ENCODE results near the gene ARL6IP1. TPM values are rescaled to one million over a fixed set of nuclear protein-coding genes. Genes with fewer than 3 reads are reported as not detected.
"Not testable (repeated sequence)": the region's sequence is repeated elsewhere in the genome, so short reads cannot be mapped to it uniquely, and the experiment has no call there.

The ARL6IP1 gene
- total and polyA plus RNA-seq, 2 of the 4 experiments (the other 2 are of a cell fraction): 78.1 to 190 TPM

DNA sequence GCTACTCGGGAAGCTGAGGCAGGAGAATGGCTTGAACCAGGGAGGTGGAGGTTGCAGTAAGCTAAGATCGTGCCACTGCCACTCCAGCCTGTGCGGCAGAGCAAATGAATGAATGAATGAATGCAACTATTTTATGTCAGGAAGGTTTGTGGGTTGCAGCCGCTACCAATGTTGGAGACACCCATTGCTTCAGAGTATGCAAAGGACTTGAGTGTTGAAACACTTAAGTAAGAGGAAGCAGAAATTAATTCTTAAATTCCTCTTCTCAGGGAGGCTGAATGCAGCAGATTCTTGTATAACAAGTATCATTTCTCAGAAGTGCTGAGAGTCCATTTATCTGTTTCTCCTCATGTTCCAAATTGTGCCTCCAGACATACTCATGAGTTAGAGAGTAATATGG lies 26.7 kb downstream of the ARL6IP1 start:
- BruUV-seq (replicated peaks); H4K8ac ChIP-seq (ENCODE audit: low read depth in 2 of 2, low read length in 2 of 2); H2AK9ac ChIP-seq (replicated peaks; ENCODE audit: low read depth, low read length, poor library complexity); H3K4ac ChIP-seq (ENCODE audit: low read depth, low read length); in situ Hi-C loops (cut with MboI; ENCODE audit: low sequenced_read_pairs); DNase-seq; ATAC-seq (ENCODE audit: low read depth); H4K20me1 ChIP-seq (ENCODE audit: insufficient read depth, low read length); H3K9ac ChIP-seq (ENCODE audit: low read depth, low read length); H3K4me2 ChIP-seq (ENCODE audit: low read depth, low read length); H3K27me3 ChIP-seq (ENCODE audit: control insufficient read depth, insufficient read depth, low read length); H3K9me3 ChIP-seq (ENCODE audit: control insufficient read depth, insufficient read depth, low read length); H3K23ac ChIP-seq (ENCODE audit: low read depth, low read length); intact Hi-C loops (cut with micrococcal nuclease); H3K4me3 ChIP-seq (ENCODE audit: insufficient read depth, low read depth, low read length); H2BK5ac ChIP-seq (ENCODE audit: low read depth, low read length, poor library complexity, severe bottlenecking); H4K91ac ChIP-seq (ENCODE audit: insufficient read depth, low read depth, low read length); H2AK5ac ChIP-seq (ENCODE audit: low read depth, low read length); H3K14ac ChIP-seq (replicated peaks; ENCODE audit: low read depth, low read length); POLR2A ChIA-PET (ENCODE audit: unreplicated experiment); H3K36me3 ChIP-seq (ENCODE audit: control insufficient read depth, insufficient read depth, low read length); CTCF ChIA-PET; H3K56ac ChIP-seq (ENCODE audit: extremely low read depth, insufficient read depth, low read length); H3K27ac ChIP-seq (ENCODE audit: insufficient read depth, low read length); H3K4me1 ChIP-seq (ENCODE audit: control insufficient read depth, insufficient read depth, low read length); H2BK20ac ChIP-seq (ENCODE audit: low read depth, low read length); H3K18ac ChIP-seq (ENCODE audit: low read depth, low read length); H2AFZ ChIP-seq (replicated peaks; ENCODE audit: low read length, poor library complexity); H2BK120ac ChIP-seq (ENCODE audit: low read depth, low read length); H3K9me1 ChIP-seq (ENCODE audit: insufficient read depth, low read length); H4K5ac ChIP-seq (ENCODE audit: low read depth, low read length); dilution Hi-C loops (cut with HindIII; ENCODE audit: low sequenced_read_pairs, unreplicated experiment); H3K79me1 ChIP-seq (ENCODE audit: low read depth in 1 of 2, low read length in 2 of 2); H2BK15ac ChIP-seq (ENCODE audit: low read depth, low read length): not testable (repeated sequence)
- WGBS, 2 experiments (ENCODE audit: extremely low coverage in 2 of 2, insufficient read length in 1 of 2): 89% methylated on average over 2 of the region's 4 CpGs; no CpG with 5 or more reads in 1 of the 2 experiments

- H3K56ac ChIP-seq (ENCODE audit: extremely low read depth, insufficient read depth, low read length); H4K5ac ChIP-seq (ENCODE audit: low read depth, low read length); H2BK15ac ChIP-seq (ENCODE audit: low read depth, low read length); H3K23ac ChIP-seq (ENCODE audit: low read depth, low read length); H2BK120ac ChIP-seq (ENCODE audit: low read depth, low read length); H3K27ac ChIP-seq (ENCODE audit: insufficient read depth, low read length); H3K4me2 ChIP-seq (ENCODE audit: low read depth, low read length); DNase-seq; H3K4me3 ChIP-seq (ENCODE audit: insufficient read depth, low read depth, low read length); H4K8ac ChIP-seq (ENCODE audit: low read depth in 2 of 2, low read length in 2 of 2); H3K9me1 ChIP-seq (ENCODE audit: insufficient read depth, low read length); H3K79me1 ChIP-seq (ENCODE audit: low read depth in 1 of 2, low read length in 2 of 2); H3K27me3 ChIP-seq (ENCODE audit: control insufficient read depth, insufficient read depth, low read length); H2BK5ac ChIP-seq (ENCODE audit: low read depth, low read length, poor library complexity, severe bottlenecking); ATAC-seq (ENCODE audit: low read depth); H3K18ac ChIP-seq (ENCODE audit: low read depth, low read length); H3K9me3 ChIP-seq (ENCODE audit: control insufficient read depth, insufficient read depth, low read length); intact Hi-C loops (cut with micrococcal nuclease); H2AK5ac ChIP-seq (ENCODE audit: low read depth, low read length); H4K91ac ChIP-seq (ENCODE audit: insufficient read depth, low read depth, low read length); H3K36me3 ChIP-seq (ENCODE audit: control insufficient read depth, insufficient read depth, low read length); H3K4ac ChIP-seq (ENCODE audit: low read depth, low read length); H2BK20ac ChIP-seq (ENCODE audit: low read depth, low read length); BruUV-seq (replicated peaks); POLR2A ChIA-PET (ENCODE audit: unreplicated experiment); H2AK9ac ChIP-seq (replicated peaks; ENCODE audit: low read depth, low read length, poor library complexity); CTCF ChIA-PET; H4K20me1 ChIP-seq (ENCODE audit: insufficient read depth, low read length); dilution Hi-C loops (cut with HindIII; ENCODE audit: low sequenced_read_pairs, unreplicated experiment); in situ Hi-C loops (cut with MboI; ENCODE audit: low sequenced_read_pairs); H2AFZ ChIP-seq (replicated peaks; ENCODE audit: low read length, poor library complexity); H3K4me1 ChIP-seq (ENCODE audit: control insufficient read depth, insufficient read depth, low read length); H3K14ac ChIP-seq (replicated peaks; ENCODE audit: low read depth, low read length); H3K9ac ChIP-seq (ENCODE audit: low read depth, low read length): not testable (repeated sequence)
- no CpG with 5 or more reads among the region's 7 CpGs for WGBS, 2 experiments (ENCODE audit: extremely low coverage in 2 of 2, insufficient read length in 1 of 2)
These were observed 29.2 kb downstream of the ARL6IP1 start for GRCh38 chr16:18772171-18772570.
